Measurements from ENCODE around the gene CPZ. TPM values are rescaled to one million over a fixed set of nuclear protein-coding genes. Genes with fewer than 3 reads are reported as not detected.

CPZ gene
- polyA plus RNA-seq, 1 donor (not counting 4 experiments of a cell fraction or from before 2014, with no cell fraction given): not detected

DNA sequence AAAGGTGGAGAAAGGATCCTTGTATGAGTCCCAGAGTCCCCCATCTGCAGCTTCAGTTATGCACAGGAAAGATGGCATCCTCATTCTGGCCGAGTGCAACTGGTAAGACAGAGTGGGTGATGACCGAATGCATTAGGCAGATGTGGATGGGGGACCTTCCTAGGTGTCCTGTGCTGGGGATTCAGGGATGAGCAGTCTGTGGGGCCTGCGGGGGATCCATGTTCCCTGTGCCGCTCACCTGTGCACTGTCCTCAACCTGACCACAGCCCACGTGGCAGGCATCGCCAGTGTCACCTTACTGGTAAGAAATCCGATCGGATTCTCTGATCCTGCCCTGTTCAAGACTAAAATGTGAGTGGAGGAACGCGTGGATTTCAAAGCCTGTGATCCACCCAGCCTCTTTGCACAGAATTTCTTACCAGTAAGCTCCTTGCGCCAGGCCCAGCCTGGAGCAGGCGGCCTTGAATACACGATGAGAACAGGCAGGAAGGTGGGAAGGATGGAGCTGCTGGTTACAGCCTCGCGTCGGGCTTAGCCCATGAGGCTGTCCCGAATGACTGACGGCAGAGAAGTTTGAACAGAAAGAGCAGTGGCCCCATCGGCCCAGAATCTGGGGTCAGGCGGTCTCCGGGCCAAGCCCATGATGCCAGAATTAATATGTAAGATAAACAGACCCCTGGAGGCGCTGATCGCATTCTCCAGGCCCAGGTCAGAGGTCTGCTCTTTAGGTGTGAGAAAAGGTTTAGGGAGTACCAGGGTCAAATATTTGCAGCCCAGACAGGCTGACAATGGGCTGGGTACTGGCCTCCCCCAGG lies 56.5 kb downstream of the CPZ start:
- Histone ChIP-seq H3K36me3 (ENCODE audit: control insufficient read depth in 2 of 2, extremely low read depth in 1 of 2, insufficient read depth in 2 of 2, low read length in 2 of 2) (no peaks in the 10 kb centered on the region), H3K27me3 (ENCODE audit: control insufficient read depth, extremely low read depth, insufficient read depth, low read length) (no peaks in the 10 kb centered on the region), H3K9ac (ENCODE audit: control insufficient read depth, extremely low read depth, insufficient read depth, low read length) (no peak overlapping the region), H3K9me1 (ENCODE audit: control insufficient read depth, extremely low read depth, insufficient read depth, low read length) (no peaks in the 10 kb centered on the region), H3K4me2 (ENCODE audit: control insufficient read depth, extremely low read depth, insufficient read depth, low read depth, low read length) (no peak overlapping the region), H2AFZ (ENCODE audit: control insufficient read depth, low read length) (no peak overlapping the region), H3K9me3 (ENCODE audit: control insufficient read depth, low read depth, low read length) (peaks cover 3% of the 10 kb centered on the region), H3K4me3 (ENCODE audit: control insufficient read depth in 2 of 3, extremely low read depth in 1 of 3, insufficient read depth in 2 of 3, low read depth in 1 of 3, low read length in 3 of 3) (no peak overlapping the region), H3K27ac (ENCODE audit: control insufficient read depth, insufficient read depth, low read length) (no peak overlapping the region), H4K20me1 (ENCODE audit: control insufficient read depth, extremely low read depth, insufficient read depth, low read length) (no peaks in the 10 kb centered on the region), H3K4me1 (ENCODE audit: control insufficient read depth, extremely low read depth, insufficient read depth, low read length) (no peaks in the 10 kb centered on the region), H3K79me2 (ENCODE audit: control insufficient read depth, insufficient read depth, low read length) (no peaks in the 10 kb centered on the region)
- FAIRE-seq (no peak), DNase-seq (ENCODE audit: low read depth, low spot score) (no peak)
- TF ChIP-seq, protein P1, sequence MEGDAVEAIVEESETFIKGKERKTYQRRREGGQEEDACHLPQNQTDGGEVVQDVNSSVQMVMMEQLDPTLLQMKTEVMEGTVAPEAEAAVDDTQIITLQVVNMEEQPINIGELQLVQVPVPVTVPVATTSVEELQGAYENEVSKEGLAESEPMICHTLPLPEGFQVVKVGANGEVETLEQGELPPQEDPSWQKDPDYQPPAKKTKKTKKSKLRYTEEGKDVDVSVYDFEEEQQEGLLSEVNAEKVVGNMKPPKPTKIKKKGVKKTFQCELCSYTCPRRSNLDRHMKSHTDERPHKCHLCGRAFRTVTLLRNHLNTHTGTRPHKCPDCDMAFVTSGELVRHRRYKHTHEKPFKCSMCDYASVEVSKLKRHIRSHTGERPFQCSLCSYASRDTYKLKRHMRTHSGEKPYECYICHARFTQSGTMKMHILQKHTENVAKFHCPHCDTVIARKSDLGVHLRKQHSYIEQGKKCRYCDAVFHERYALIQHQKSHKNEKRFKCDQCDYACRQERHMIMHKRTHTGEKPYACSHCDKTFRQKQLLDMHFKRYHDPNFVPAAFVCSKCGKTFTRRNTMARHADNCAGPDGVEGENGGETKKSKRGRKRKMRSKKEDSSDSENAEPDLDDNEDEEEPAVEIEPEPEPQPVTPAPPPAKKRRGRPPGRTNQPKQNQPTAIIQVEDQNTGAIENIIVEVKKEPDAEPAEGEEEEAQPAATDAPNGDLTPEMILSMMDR (optimal IDR thresholded peaks at IDR 0.05 in 1 of 3, IDR thresholded peaks at IDR 0.05 in 1 of 3, conservative IDR thresholded peaks at IDR 0.05 in 1 of 3; ENCODE audit: extremely low read depth in 1 of 3, insufficient read depth in 2 of 3, low read length in 3 of 3): no peak
- TF ChIP-seq EZH2 (IDR thresholded peaks at IDR 0.05; ENCODE audit: low read length): no peak
- dilution Hi-C loops (cut with MboI; ENCODE audit: extremely low pct_ligation_motif_present, low sequenced_read_pairs): no loop called here

DNA sequence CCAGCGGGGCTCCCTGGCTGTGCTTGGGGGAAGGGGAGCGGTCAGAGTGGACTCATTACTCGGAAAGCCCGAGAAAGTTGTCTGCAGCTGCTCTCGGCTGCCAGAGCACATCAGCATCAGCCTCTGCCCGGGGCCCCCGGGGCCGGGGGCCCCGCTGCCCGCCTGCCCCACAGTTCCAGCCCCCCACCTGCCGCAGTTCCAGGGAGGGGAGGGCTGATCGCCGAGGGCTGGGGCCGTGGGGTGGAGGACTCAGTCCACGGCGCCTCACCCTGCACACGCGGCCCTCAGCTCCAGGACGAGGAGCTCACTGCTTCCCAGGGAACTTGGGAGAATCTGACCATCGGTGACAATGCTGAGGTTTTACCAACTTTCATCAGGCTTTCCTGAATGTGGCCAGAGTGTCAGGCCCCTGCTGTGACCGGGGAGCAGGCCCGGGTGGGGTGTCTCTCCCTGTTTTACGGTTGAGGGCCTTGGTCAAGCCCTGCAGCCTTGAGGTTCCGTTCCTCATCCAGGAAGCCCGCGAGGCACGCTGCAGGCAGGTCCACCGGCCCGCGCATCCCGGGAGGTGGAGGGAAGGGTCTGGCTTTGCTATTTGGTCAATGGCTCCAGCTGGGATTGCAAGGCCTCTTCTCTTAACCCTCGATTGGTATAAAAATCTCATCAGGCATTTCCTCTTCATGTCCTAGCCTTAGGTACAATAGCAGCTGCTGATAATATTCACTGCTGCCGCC lies 57.2 kb downstream of the CPZ start:
- FAIRE-seq: no peak

More for the DNA sequence above, 57.2 kb downstream of the CPZ start:
- no peaks in the 10 kb centered on the region for H3K27me3 ChIP-seq (ENCODE audit: control insufficient read depth, extremely low read depth, insufficient read depth, low read length)
- DNase-seq (ENCODE audit: low read depth, low spot score): no peak
- no peaks in the 10 kb centered on the region for H3K4me1 ChIP-seq (ENCODE audit: control insufficient read depth, extremely low read depth, insufficient read depth, low read length)
- no peaks in the 10 kb centered on the region for H3K79me2 ChIP-seq (ENCODE audit: control insufficient read depth, insufficient read depth, low read length)
- no peak overlapping the region for H2AFZ ChIP-seq (ENCODE audit: control insufficient read depth, low read length)
- H3K4me3 ChIP-seq (ENCODE audit: control insufficient read depth in 2 of 3, extremely low read depth in 1 of 3, insufficient read depth in 2 of 3, low read depth in 1 of 3, low read length in 3 of 3): no peak overlapping the region
- no peak for TF ChIP-seq EZH2 (IDR thresholded peaks at IDR 0.05; ENCODE audit: low read length)
- TF ChIP-seq, protein P1 (optimal IDR thresholded peaks at IDR 0.05 in 1 of 3, IDR thresholded peaks at IDR 0.05 in 1 of 3, conservative IDR thresholded peaks at IDR 0.05 in 1 of 3; ENCODE audit: extremely low read depth in 1 of 3, insufficient read depth in 2 of 3, low read length in 3 of 3): no peak
- H3K9ac ChIP-seq (ENCODE audit: control insufficient read depth, extremely low read depth, insufficient read depth, low read length): no peak overlapping the region
- H3K36me3 ChIP-seq (ENCODE audit: control insufficient read depth in 2 of 2, extremely low read depth in 1 of 2, insufficient read depth in 2 of 2, low read length in 2 of 2): no peaks in the 10 kb centered on the region
- no peak overlapping the region for H3K27ac ChIP-seq (ENCODE audit: control insufficient read depth, insufficient read depth, low read length)
- peaks cover 3% of the 10 kb centered on the region for H3K9me3 ChIP-seq (ENCODE audit: control insufficient read depth, low read depth, low read length)
- dilution Hi-C loops (cut with MboI; ENCODE audit: extremely low pct_ligation_motif_present, low sequenced_read_pairs): no loop called here
- no peak overlapping the region for H3K4me2 ChIP-seq (ENCODE audit: control insufficient read depth, extremely low read depth, insufficient read depth, low read depth, low read length)
- no peaks in the 10 kb centered on the region for H4K20me1 ChIP-seq (ENCODE audit: control insufficient read depth, extremely low read depth, insufficient read depth, low read length)
- H3K9me1 ChIP-seq (ENCODE audit: control insufficient read depth, extremely low read depth, insufficient read depth, low read length): no peaks in the 10 kb centered on the region
